OCI-LY3 (cell line): ENCODE measurements around the gene KRT32.

Source experiments
- CTCF ChIP-seq: fragments of 200-600, 300-600 bp; sonication (generic); IDR thresholded peaks from 2 replicates; pipeline ENCODE4 v1.5.1; 2014; ENCODE audit warnings: antibody characterized with exemption, low read length, low read depth
- EZH2phosphoT487 ChIP-seq: fragments of 200-600 bp; shearing (Covaris generic); IDR thresholded peaks from 2 replicates; pipeline ENCODE4 v1.6.1; 2018; ENCODE audit warnings: antibody characterized with exemption, mixed run types, low read depth

- TF ChIP-seq CTCF (no peak), EZH2phosphoT487 (no peak)
These were observed 14.9 kb downstream of the KRT32 start for GRCh38 chr17:41452281-41452680.
